ENCODE data around the gene ANKRD36C. TPM values are rescaled to one million over a fixed set of nuclear protein-coding genes. Genes with fewer than 3 reads are reported as not detected.
"Not testable (repeated sequence)": the region's sequence is repeated elsewhere in the genome, so short reads cannot be mapped to it uniquely, and the experiment has no call there.

Gene ANKRD36C
- total and polyA plus RNA-seq, 5 donors from 2014 or later: 15.5 to 118 (median 19.0) TPM

DNA sequence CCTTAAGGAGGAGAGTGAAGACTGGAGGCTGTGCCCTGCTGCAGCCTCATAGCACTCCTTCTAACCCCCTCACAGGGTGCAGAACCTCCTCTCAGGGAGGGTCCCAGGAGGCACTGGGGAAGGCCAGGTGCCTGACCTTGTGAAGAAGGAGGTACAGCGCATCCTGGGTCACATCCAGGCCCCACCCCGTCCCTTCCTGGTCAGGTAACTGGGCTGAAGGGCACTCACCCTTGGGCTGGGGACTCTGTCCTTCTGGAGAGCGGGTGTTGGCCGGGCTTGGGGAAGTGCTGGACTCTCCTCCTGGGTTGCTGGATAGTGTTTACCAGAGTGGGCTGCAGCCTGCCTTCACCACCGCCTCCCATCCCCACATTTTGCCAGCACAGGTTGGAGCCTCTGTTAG lies 197.7 kb downstream of the ANKRD36C start:
- not testable (repeated sequence) for H3K4me3 Mint-ChIP-seq; H3K9me3 Mint-ChIP-seq; H3K4me3 ChIP-seq (ENCODE audit: low read depth, low read length); H3K27ac Mint-ChIP-seq; H3K36me3 Mint-ChIP-seq; H3K4me1 ChIP-seq (ENCODE audit: control insufficient read depth, insufficient read depth, low read length, poor library complexity, severe bottlenecking); H3K36me3 ChIP-seq (ENCODE audit: control insufficient read depth, insufficient read depth, low read length); H3K27me3 ChIP-seq (ENCODE audit: control insufficient read depth, insufficient read depth, low read length); H3K9me3 ChIP-seq (ENCODE audit: control insufficient read depth in 2 of 2, low read length in 2 of 2); H3K27ac ChIP-seq (ENCODE audit: insufficient read depth, low read length, poor library complexity, severe bottlenecking); H3K27me3 Mint-ChIP-seq; H3K4me1 Mint-ChIP-seq; DNase-seq; ATAC-seq (ENCODE audit: low read depth in 2 of 2)

DNA sequence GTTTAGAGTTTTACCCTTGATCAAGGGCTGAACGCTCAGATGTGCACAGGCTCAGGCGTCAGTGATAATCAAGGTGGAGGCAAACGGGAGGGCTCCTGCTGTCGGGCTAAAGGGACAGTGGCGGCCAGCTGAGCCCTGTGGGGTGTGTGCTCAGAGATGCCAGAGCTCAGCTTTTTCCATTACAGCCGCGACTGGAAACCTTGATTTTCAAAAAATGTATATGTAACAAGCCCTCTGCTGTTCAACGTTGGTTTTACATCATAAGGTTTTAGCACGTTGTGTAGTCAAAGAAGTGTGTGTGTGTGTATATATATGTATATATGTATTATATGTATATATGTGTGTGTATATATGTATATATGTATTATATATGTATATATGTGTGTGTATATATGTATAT lies 201.4 kb downstream of the ANKRD36C start:
- H3K27ac ChIP-seq (ENCODE audit: insufficient read depth, low read length, poor library complexity, severe bottlenecking); H3K4me1 ChIP-seq (ENCODE audit: control insufficient read depth, insufficient read depth, low read length, poor library complexity, severe bottlenecking); H3K4me3 ChIP-seq (ENCODE audit: low read depth, low read length); H3K36me3 Mint-ChIP-seq; H3K27ac Mint-ChIP-seq; H3K27me3 Mint-ChIP-seq; ATAC-seq (ENCODE audit: low read depth in 2 of 2); H3K27me3 ChIP-seq (ENCODE audit: control insufficient read depth, insufficient read depth, low read length); H3K36me3 ChIP-seq (ENCODE audit: control insufficient read depth, insufficient read depth, low read length); H3K4me1 Mint-ChIP-seq; H3K9me3 ChIP-seq (ENCODE audit: control insufficient read depth in 2 of 2, low read length in 2 of 2); H3K4me3 Mint-ChIP-seq; H3K9me3 Mint-ChIP-seq; DNase-seq: not testable (repeated sequence)

DNA sequence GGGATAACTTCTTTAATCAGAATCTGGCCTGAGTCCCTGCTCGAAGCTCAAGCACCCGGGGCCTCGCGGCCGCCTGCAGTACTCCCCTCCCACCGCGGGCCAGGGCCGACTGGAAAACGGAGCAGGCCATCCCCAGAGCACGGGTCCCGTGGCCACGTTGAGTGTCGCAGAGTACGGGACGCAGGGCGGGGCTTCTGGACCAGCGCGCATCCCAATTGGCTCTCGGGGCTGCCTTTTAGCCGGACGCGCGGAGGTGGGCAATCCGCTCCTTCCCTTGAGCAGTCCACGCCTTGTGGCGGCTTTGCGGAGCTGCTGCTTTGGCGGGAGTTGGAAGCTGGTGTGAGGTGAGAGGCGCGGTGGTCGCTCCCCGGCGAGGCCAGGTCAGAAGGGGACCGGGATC lies 202.2 kb downstream of the ANKRD36C start:
- not testable (repeated sequence) for H3K9me3 ChIP-seq (ENCODE audit: control insufficient read depth in 2 of 2, low read length in 2 of 2); H3K4me3 ChIP-seq (ENCODE audit: low read depth, low read length); H3K9me3 Mint-ChIP-seq; H3K36me3 Mint-ChIP-seq; DNase-seq; H3K36me3 ChIP-seq (ENCODE audit: control insufficient read depth, insufficient read depth, low read length); H3K4me3 Mint-ChIP-seq; H3K4me1 ChIP-seq (ENCODE audit: control insufficient read depth, insufficient read depth, low read length, poor library complexity, severe bottlenecking); H3K27me3 Mint-ChIP-seq; H3K27ac Mint-ChIP-seq; H3K27me3 ChIP-seq (ENCODE audit: control insufficient read depth, insufficient read depth, low read length); H3K27ac ChIP-seq (ENCODE audit: insufficient read depth, low read length, poor library complexity, severe bottlenecking); H3K4me1 Mint-ChIP-seq
- peak in 1 of 2 donors; percentile 10 for ATAC-seq (ENCODE audit: low read depth in 2 of 2)

DNA sequence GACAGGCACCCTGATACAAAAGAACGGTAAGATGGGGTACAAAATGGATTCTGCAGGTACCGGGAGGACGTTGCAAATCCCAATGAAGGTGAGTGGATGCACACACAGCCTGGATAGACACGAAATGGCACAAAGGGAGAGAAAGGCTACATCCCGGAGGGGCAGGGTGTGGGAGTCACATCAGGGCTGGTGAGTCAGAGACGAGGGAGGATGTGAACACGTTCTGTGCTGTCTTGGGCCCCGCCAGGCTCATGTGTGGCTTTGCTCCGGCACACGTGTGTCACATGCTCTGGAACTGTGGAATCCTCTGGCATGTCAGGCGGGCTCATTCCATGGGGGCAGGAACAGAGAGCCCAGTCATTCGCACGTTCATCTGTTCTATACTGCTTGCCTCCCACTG lies 203.0 kb downstream of the ANKRD36C start:
- H3K36me3 Mint-ChIP-seq; H3K4me1 Mint-ChIP-seq; DNase-seq; H3K27ac ChIP-seq (ENCODE audit: insufficient read depth, low read length, poor library complexity, severe bottlenecking); H3K27me3 ChIP-seq (ENCODE audit: control insufficient read depth, insufficient read depth, low read length); ATAC-seq (ENCODE audit: low read depth in 2 of 2); H3K27me3 Mint-ChIP-seq; H3K36me3 ChIP-seq (ENCODE audit: control insufficient read depth, insufficient read depth, low read length); H3K4me3 ChIP-seq (ENCODE audit: low read depth, low read length); H3K9me3 Mint-ChIP-seq; H3K4me1 ChIP-seq (ENCODE audit: control insufficient read depth, insufficient read depth, low read length, poor library complexity, severe bottlenecking); H3K4me3 Mint-ChIP-seq; H3K9me3 ChIP-seq (ENCODE audit: control insufficient read depth in 2 of 2, low read length in 2 of 2); H3K27ac Mint-ChIP-seq: not testable (repeated sequence)

Other genes starting within 250 kb of the ANKRD36C start
- gene GPAT2, start 43.1 kb upstream of the ANKRD36C start, total RNA-seq: 2.0 TPM
- gene GPAT2, start 43.1 kb upstream of the ANKRD36C start, polyA plus RNA-seq: 1 to 10 TPM in 2 of 4 donors, under 1 TPM in 2; 0.64 to 4.6 (median 1.0) TPM
- 1.0 TPM for gene ADRA2B, start 124.7 kb upstream of the ANKRD36C start, total RNA-seq
- not detected for gene ADRA2B, start 124.7 kb upstream of the ANKRD36C start, polyA plus RNA-seq
- gene ASTL, start 146.7 kb upstream of the ANKRD36C start, total RNA-seq: 9.7 TPM
- under 1 TPM in 2 of 4 donors, not detected in 2; 0.23 to 0.39 TPM for gene ASTL, start 146.7 kb upstream of the ANKRD36C start, polyA plus RNA-seq
- gene DUSP2, start 153.6 kb upstream of the ANKRD36C start, total RNA-seq: 566 TPM
- gene DUSP2, start 153.6 kb upstream of the ANKRD36C start, polyA plus RNA-seq: 10 to 100 TPM; 30.8 to 95.4 (median 44.5) TPM
- 97.2 TPM for gene STARD7, start 217.0 kb upstream of the ANKRD36C start, total RNA-seq
- 100 to 1,000 TPM; 177 to 208 (median 197) TPM for gene STARD7, start 217.0 kb upstream of the ANKRD36C start, polyA plus RNA-seq

All from CD4-positive, CD25-positive, alpha-beta regulatory T cell (primary cell).